ENCODE data around the gene MYEOV. TPM values are rescaled to one million over a fixed set of nuclear protein-coding genes. Genes with fewer than 3 reads are reported as not detected.

MYEOV gene
- total and polyA plus RNA-seq, 9 of the 15 experiments (the other 6 are each of a cell fraction or from before 2014, with no cell fraction given) = 10.2 to 133 (median 32.2) TPM

GRCh38 chr11:69295079-69295994, 1.4 kb downstream of the MYEOV start (continued):
- TF ChIP-seq REST (IDR thresholded peaks at IDR 0.05; ENCODE audit: borderline replicate concordance) = peak; percentile 49
- no peak for TF ChIP-seq REST (CRISPR knock-in tag; IDR thresholded peaks at IDR 0.05; ENCODE audit: low read depth)
- no peak for TF ChIP-seq ARID4B (CRISPR knock-in tag; IDR thresholded peaks at IDR 0.05)
- no peak for TF ChIP-seq ZNF41 (CRISPR knock-in tag; conservative IDR thresholded peaks at IDR 0.05)
- 0 out of 2 replicates have a peak, but pooled peaks have one; percentile 16 for TF ChIP-seq DPF2 (IDR thresholded peaks at IDR 0.05)
- TF ChIP-seq BACH1 (tag; IDR thresholded peaks at IDR 0.05) = peak; percentile 90
- TF ChIP-seq ZNF217 (CRISPR knock-in tag; IDR thresholded peaks at IDR 0.05) = no peak
- TF ChIP-seq SP1 (CRISPR knock-in tag; IDR thresholded peaks at IDR 0.05) = 0 out of 2 replicates have a peak, but pooled peaks have one; percentile 12
- TF ChIP-seq TEAD4 (IDR thresholded peaks at IDR 0.05; ENCODE audit: low read length) = no peak
- TF ChIP-seq TEAD4 (CRISPR knock-in tag; IDR thresholded peaks at IDR 0.05; ENCODE audit: borderline replicate concordance) = 0 out of 2 replicates have a peak, but pooled peaks have one; percentile 7
- TF ChIP-seq OTX1 (CRISPR knock-in tag; IDR thresholded peaks at IDR 0.05) = 0 out of 2 replicates have a peak, but pooled peaks have one; percentile 17
- peak; percentile 87 for TF ChIP-seq ESRRA (IDR thresholded peaks at IDR 0.05; ENCODE audit: borderline replicate concordance, low read depth)

All from K562 (cell line).